Measurements from ENCODE around the gene TMEM250.

- TF ChIP-seq CTCF (IDR thresholded peaks at IDR 0.05) = no peak
- no peak for TF ChIP-seq ZFX (IDR thresholded peaks at IDR 0.05; ENCODE audit: borderline replicate concordance)
These were observed 9.8 kb upstream of the TMEM250 start for GRCh38 chr9:136128436-136128835.

Data from 22Rv1 (cell line).